GM12878 (cell line): ENCODE results near the gene GTSE1. TPM values are rescaled to one million over a fixed set of nuclear protein-coding genes. Genes with fewer than 3 reads are reported as not detected.

Experiments used
- ATAC-seq: fragments of 200-7000 bp; cut with Tn5 transposase; 3 replicates; pipeline ENCODE4 v1.9.1; 2020; ENCODE audit warnings: mild to moderate bottlenecking, moderate library complexity
- BruUV-seq: library from RNA; stranded (reverse); fragments of 400-500 nt; replicated peaks from 2 replicates; lab custom pipeline; 2021; lab: Mats Ljungman, UMichigan
- CTCF ChIA-PET: fragments of 300-600 bp; sonication (Branson Sonifier 250); formaldehyde crosslinking; extraction: SDS; loops from one replicate; lab custom pipeline; 2021; ENCODE audit warnings: inconsistent platforms; lab: Yijun Ruan, JAX
- POLR2A ChIA-PET: fragments of 350-600 bp; formaldehyde crosslinking; extraction: SDS; loops from one replicate; lab custom pipeline; 2021; ENCODE audit warnings: inconsistent platforms; lab: Charles Lee
- RAD21 ChIA-PET: fragments of 300-600 bp; sonication (Branson Sonifier 250); formaldehyde crosslinking; loops from one replicate; lab custom pipeline; 2023; ENCODE audit warnings: antibody characterized with exemption; ENCODE audit not compliant: unreplicated experiment; lab: Charles Lee
- SMC1A ChIA-PET: fragments of 300-600 bp; sonication (Branson Sonifier 250); formaldehyde crosslinking; loops from one replicate; lab custom pipeline; 2023; ENCODE audit not compliant: unreplicated experiment, uncharacterized antibody; lab: Charles Lee
- DNase-seq: peaks from one replicate; pipeline ENCODE4 v3.0.0-alpha.2; 2011; ENCODE audit warnings: low read depth, low spot score
- FAIRE-seq: peaks from 3 replicates; lab custom pipeline; 2011; peaks lifted over from hg19 to GRCh38; lab: Jason Lieb, UNC
- H2AFZ ChIP-seq: 2 replicates; pipeline ENCODE4 v1.6.0; 2011; ENCODE audit warnings: low read depth, low read length, control low read depth; ENCODE audit not compliant: control insufficient read depth
- H3K27ac ChIP-seq: 2 replicates; pipeline ENCODE4 v1.5.1; 2011; ENCODE audit warnings: control low read depth; ENCODE audit not compliant: control insufficient read depth, insufficient read depth
- H3K27me3 ChIP-seq, 2 experiments: replicated peaks in 1 of 2; 2 replicates each; pipeline versions ENCODE4 v1.6.0 to v1.6.1; 2011; ENCODE audit warnings: low read length in 1 of 2; ENCODE audit not compliant: control insufficient read depth in 2 of 2, insufficient read depth in 2 of 2
- H3K36me3 ChIP-seq, 2 experiments: 2 replicates each; pipeline ENCODE4 v1.5.1; 2011; ENCODE audit warnings: low read length in 1 of 2; ENCODE audit not compliant: control insufficient read depth in 2 of 2, insufficient read depth in 2 of 2
- H3K4me1 ChIP-seq: 2 replicates; pipeline ENCODE4 v1.6.1; 2011; ENCODE audit warnings: mild to moderate bottlenecking, low read length, moderate library complexity, mixed read lengths; ENCODE audit not compliant: control insufficient read depth, insufficient read depth
- H3K4me2 ChIP-seq: 2 replicates; pipeline ENCODE4 v1.6.0; 2011; ENCODE audit warnings: control low read depth; ENCODE audit not compliant: control insufficient read depth, insufficient read depth
- H3K4me3 ChIP-seq: fragments of 200-600 bp; sonication (generic); 2 replicates; pipeline ENCODE4 v1.5.1; 2016
- H3K79me2 ChIP-seq: 2 replicates; pipeline ENCODE4 v1.6.0; 2011; ENCODE audit warnings: low read length; ENCODE audit not compliant: control insufficient read depth, insufficient read depth
- H3K9ac ChIP-seq: 2 replicates; pipeline ENCODE4 v1.8.0; 2011; ENCODE audit warnings: low read length, control low read depth, mixed read lengths; ENCODE audit not compliant: control insufficient read depth, insufficient read depth
- H3K9me3 ChIP-seq: replicated peaks from 3 replicates; pipeline ENCODE4 v1.5.1; 2011; ENCODE audit warnings: mild to moderate bottlenecking, low read length; ENCODE audit not compliant: control insufficient read depth, insufficient read depth
- H4K20me1 ChIP-seq: 2 replicates; pipeline ENCODE4 v1.6.0; 2011; ENCODE audit not compliant: control insufficient read depth, insufficient read depth
- BCLAF1 ChIP-seq: fragments of 450-650 bp; IDR thresholded peaks from 2 replicates; pipeline ENCODE4 v1.6.1; 2017; ENCODE audit warnings: antibody characterized with exemption, mild to moderate bottlenecking, moderate library complexity
- BRCA1 ChIP-seq: IDR thresholded peaks from 2 replicates; pipeline ENCODE4 v1.6.1; 2011; ENCODE audit warnings: low read depth, low read length, improper control_type of control experiment
- IKZF2 ChIP-seq, 2 experiments: fragments of 450-650 bp; IDR thresholded peaks; 2 replicates each; pipeline ENCODE4 v1.6.1; 2017; ENCODE audit warnings: mild to moderate bottlenecking in 2 of 2, moderate library complexity in 2 of 2
- JUNB ChIP-seq: IDR thresholded peaks from 2 replicates; pipeline ENCODE4 v1.6.1; 2016; ENCODE audit warnings: antibody characterized with exemption, mild to moderate bottlenecking
- MAX ChIP-seq: IDR thresholded peaks from 2 replicates; pipeline ENCODE4 v1.6.1; 2012; ENCODE audit warnings: low read depth, low read length, improper control_type of control experiment
- NRF1 ChIP-seq: conservative IDR thresholded peaks from 2 replicates; pipeline ENCODE4 v1.6.1; 2011; ENCODE audit warnings: mild to moderate bottlenecking, low read depth, low read length, improper control_type of control experiment
- RFX5 ChIP-seq: IDR thresholded peaks from 2 replicates; pipeline ENCODE4 v1.6.1; 2011; ENCODE audit warnings: low read depth, low read length, improper control_type of control experiment
- SIX5 ChIP-seq: IDR thresholded peaks from 2 replicates; pipeline ENCODE4 v1.6.1; 2011; ENCODE audit warnings: mild to moderate bottlenecking, low read depth, low read length, moderate library complexity; ENCODE audit not compliant: severe bottlenecking
- SREBF1 ChIP-seq: IDR thresholded peaks from 2 replicates; pipeline ENCODE4 v1.6.1; 2012; ENCODE audit warnings: mild to moderate bottlenecking, low read length
- TARDBP ChIP-seq: IDR thresholded peaks from 2 replicates; pipeline ENCODE4 v1.6.1; 2016; ENCODE audit warnings: borderline replicate concordance
- ZBED1 ChIP-seq: IDR thresholded peaks from 2 replicates; pipeline ENCODE4 v1.6.1; 2016; ENCODE audit warnings: borderline replicate concordance
- ZBTB11 ChIP-seq: fragments of 450-650 bp; formaldehyde crosslinking; IDR thresholded peaks from 2 replicates; pipeline ENCODE4 v1.5.0; 2022; ENCODE audit warnings: mild to moderate bottlenecking, missing genetic modification characterization
- ZNF622 ChIP-seq: fragments of 450-650 bp; IDR thresholded peaks from 2 replicates; pipeline ENCODE4 v1.6.1; 2017; ENCODE audit warnings: mild to moderate bottlenecking, inconsistent platforms
- WGBS: methylation state at CpG from one replicate; pipeline ENCODE4 v1.1.6; 2016; ENCODE audit warnings: low lambda C conversion rate; ENCODE audit not compliant: insufficient replicate concordance, insufficient coverage; ENCODE audit errors: missing lambda C conversion rate; 5-methylcytosine and 5-hydroxymethylcytosine counted together
- in situ Hi-C: fragments of 300-500 bp; cut with MboI; formaldehyde crosslinking; loops from 9 replicates; pipeline ENCODE4 v1.14.3; 2018; ENCODE audit warnings: mixed read lengths
- intact Hi-C: fragments of 100-400 bp; cut with micrococcal nuclease; formaldehyde crosslinking; loops from one replicate; pipeline ENCODE4 v1.14.2; 2022; ENCODE audit not compliant: unreplicated experiment
- polyA plus RNA-seq, 11 experiments: library from polyadenylated mRNA; depleted of rRNA in 4 of 11; unstranded in 6 of 11; stranded (reverse) in 5 of 11; fragments of >200 nt; fragmentation: Nextera tagmentation in 4 of 11; fragmentation: Illumina TruSeq in 1 of 11; extraction: Ambion mirVana in 4 of 11; extraction: Trizol in 1 of 11; gene quantifications; 1 replicate in 1 of 11; 2 replicates in 10 of 11; pipeline versions ENCODE4 v1.2.1 to v1.2.3, GENCODE V29; 2011 to 2016; ENCODE audit warnings: inconsistent platforms in 2 of 11, missing spikeins in 2 of 11, low read depth in 1 of 11
- total RNA-seq, 4 experiments: library from RNA; depleted of rRNA in 3 of 4; stranded (reverse); fragments of >200 nt in 3 of 4; fragmentation: Illumina TruSeq in 1 of 4; extraction: Trizol in 1 of 4; gene quantifications; 2 replicates each; pipeline versions ENCODE4 v1.2.1 to v1.2.3, GENCODE V29; 2013 to 2021

The GTSE1 gene
- total and polyA plus RNA-seq, 10 of the 15 experiments (the other 5 are each of a cell fraction or from before 2014, with no cell fraction given) = 6.6 to 46.2 (median 32.3) TPM

GRCh38 chr22:46319319-46319718, 22.6 kb downstream of the GTSE1 start:
- in situ Hi-C loops = no loop called here
- CTCF ChIA-PET = no interaction called here

GRCh38 chr22:46320166-46320710, 23.6 kb downstream of the GTSE1 start:
- WGBS = 86% methylated on average over 14 of the region's 14 CpGs
- ChIA-PET RAD21 (no interaction called here), CTCF (no interaction called here), SMC1A (no interaction called here), POLR2A (no interaction called here)
- no peak overlapping the region for H3K4me2 ChIP-seq
- no peak for DNase-seq
- H4K20me1 ChIP-seq = no peaks in the 10 kb centered on the region; the same call in 1 of the 2 replicates
- TF ChIP-seq SREBF1 (no peak), ZBTB11 (CRISPR knock-in tag) (no peak), MAX (no peak), JUNB (no peak), SIX5 (no peak), IKZF2 (IDR thresholded peaks at IDR 0.05) (no peak), BCLAF1 (no peak), NRF1 (no peak), ZBED1 (no peak), RFX5 (no peak)
- no peak for ATAC-seq
- H3K79me2 ChIP-seq = no peaks in the 10 kb centered on the region
- no peaks in the 10 kb centered on the region for H3K9me3 ChIP-seq
- intact Hi-C loops (no loop called here), in situ Hi-C loops (no loop called here)
- no peaks in the 10 kb centered on the region for H3K4me1 ChIP-seq
- H3K36me3 ChIP-seq = peaks cover 15 to 44% of the 10 kb centered on the region in 2 experiments; a peak in 3 of 4 replicates
- H2AFZ ChIP-seq = no peak overlapping the region
- no TSS peak for BruUV-seq
- H3K27me3 ChIP-seq = no peaks in the 10 kb centered on the region
- H3K9ac ChIP-seq = no peak overlapping the region
- FAIRE-seq = no peak
- no peak overlapping the region for H3K4me3 ChIP-seq
- no peak overlapping the region for H3K27ac ChIP-seq

More at GRCh38 chr22:46319319-46319718, 22.6 kb downstream of the GTSE1 start:
- Histone ChIP-seq H3K4me1 (no peaks in the 10 kb centered on the region), H3K79me2 (no peaks in the 10 kb centered on the region), H3K9ac (no peak overlapping the region), H3K36me3 (peaks cover 15 to 44% of the 10 kb centered on the region in 2 experiments; a peak in 3 of 4 replicates), H3K27me3 (no peaks in the 10 kb centered on the region), H4K20me1 (no peaks in the 10 kb centered on the region; the same call in 1 of the 2 replicates), H3K4me3 (no peak overlapping the region), H3K9me3 (no peaks in the 10 kb centered on the region)
- DNase-seq (no peak), ATAC-seq (no peak)
- SMC1A ChIA-PET = no interaction called here
- POLR2A ChIA-PET = interaction anchor here (0.7 kb wide), 1 partner anchor 41 kb away, joined by 5 read pairs; no protein-coding TSS in a partner anchor
- TF ChIP-seq BRCA1 (no peak), TARDBP (no peak), ZNF622 (no peak)
- TF ChIP-seq, all 136 proteins: peak for 0
- Histone ChIP-seq H3K27ac (no peak overlapping the region), H3K4me2 (no peak overlapping the region), H2AFZ (no peak overlapping the region)
- FAIRE-seq = no peak
- RAD21 ChIA-PET = no interaction called here
- no TSS peak for BruUV-seq
- 98% methylated on average over 8 of the region's 10 CpGs for WGBS
- intact Hi-C loops = loop anchor here (10.0 kb wide), 1 partner anchor 325 kb away; no protein-coding TSS in a partner anchor
